IMR-90 (cell line): ENCODE results near the gene CCDC142. TPM values are rescaled to one million over a fixed set of nuclear protein-coding genes. Genes with fewer than 3 reads are reported as not detected.

Experiments
- ATAC-seq: fragments of 200-7000 bp; cut with Tn5 transposase; 2 replicates; pipeline ENCODE4 v1.9.1; 2020; ENCODE audit warnings: low read depth, mild to moderate bottlenecking, moderate library complexity
- BruUV-seq: library from RNA; stranded (reverse); fragments of 400-500 nt; replicated peaks from 2 replicates; lab custom pipeline; 2021; lab: Mats Ljungman, UMichigan
- CTCF ChIA-PET: fragments of 300-600 bp; formaldehyde crosslinking; extraction: SDS; loops from one replicate; lab custom pipeline; 2021; ENCODE audit warnings: antibody characterized with exemption; lab: Yijun Ruan, JAX
- POLR2A ChIA-PET: fragments of 300-600 bp; sonication (Branson Sonifier 250); formaldehyde crosslinking; loops from one replicate; lab custom pipeline; 2022; ENCODE audit warnings: antibody characterized with exemption; ENCODE audit not compliant: unreplicated experiment; lab: Charles Lee
- DNase-seq: peaks from one replicate; pipeline ENCODE4 v3.0.0; 2013
- H2AFZ ChIP-seq: replicated peaks from 2 replicates; pipeline ENCODE3; 2013; ENCODE audit warnings: low read length, mild to moderate bottlenecking; ENCODE audit not compliant: poor library complexity
- H2AK5ac ChIP-seq: 2 replicates; pipeline ENCODE4 v1.6.1; 2013; ENCODE audit warnings: low read depth, low read length, inconsistent platforms
- H2AK9ac ChIP-seq: replicated peaks from 2 replicates; pipeline ENCODE3; 2013; ENCODE audit warnings: mild to moderate bottlenecking, low read depth, low read length, moderate library complexity; ENCODE audit not compliant: poor library complexity
- H2BK120ac ChIP-seq: 2 replicates; pipeline ENCODE4 v1.6.1; 2013; ENCODE audit warnings: low read depth, low read length, inconsistent platforms
- H2BK15ac ChIP-seq: 3 replicates; pipeline ENCODE4 v1.6.1; 2013; ENCODE audit warnings: low read depth, low read length, inconsistent platforms
- H2BK20ac ChIP-seq: 2 replicates; pipeline ENCODE4 v1.6.1; 2013; ENCODE audit warnings: low read depth, mild to moderate bottlenecking, inconsistent platforms, low read length, moderate library complexity
- H2BK5ac ChIP-seq: 2 replicates; pipeline ENCODE4 v1.6.1; 2013; ENCODE audit warnings: mild to moderate bottlenecking, low read depth, low read length, inconsistent platforms; ENCODE audit not compliant: poor library complexity, severe bottlenecking
- H3K14ac ChIP-seq: replicated peaks from 2 replicates; pipeline ENCODE4 v1.6.1; 2013; ENCODE audit warnings: low read depth, low read length, inconsistent platforms
- H3K18ac ChIP-seq: 2 replicates; pipeline ENCODE4 v1.6.1; 2013; ENCODE audit warnings: low read depth, low read length, control low read depth
- H3K23ac ChIP-seq: 2 replicates; pipeline ENCODE4 v1.6.1; 2013; ENCODE audit warnings: low read depth, low read length, inconsistent platforms
- H3K27ac ChIP-seq: 2 replicates; pipeline ENCODE4 v1.5.1; 2013; ENCODE audit warnings: mild to moderate bottlenecking, control low read depth, low read length; ENCODE audit not compliant: insufficient read depth
- H3K27me3 ChIP-seq: 2 replicates; pipeline ENCODE4 v1.6.1; 2013; ENCODE audit warnings: low read length; ENCODE audit not compliant: control insufficient read depth, insufficient read depth
- H3K36me3 ChIP-seq: 2 replicates; pipeline ENCODE4 v1.6.1; 2013; ENCODE audit warnings: low read length, mixed read lengths; ENCODE audit not compliant: control insufficient read depth, insufficient read depth
- H3K4ac ChIP-seq: 2 replicates; pipeline ENCODE4 v1.6.1; 2013; ENCODE audit warnings: low read depth, low read length, inconsistent platforms
- H3K4me1 ChIP-seq: 2 replicates; pipeline ENCODE4 v1.6.1; 2013; ENCODE audit warnings: low read length, mixed read lengths; ENCODE audit not compliant: control insufficient read depth, insufficient read depth
- H3K4me2 ChIP-seq: 2 replicates; pipeline ENCODE4 v1.6.1; 2013; ENCODE audit warnings: low read depth, mild to moderate bottlenecking, control low read depth, low read length, moderate library complexity
- H3K4me3 ChIP-seq: 2 replicates; pipeline ENCODE4 v1.5.1; 2013; ENCODE audit warnings: low read depth, mild to moderate bottlenecking, control low read depth, low read length, moderate library complexity; ENCODE audit not compliant: insufficient read depth
- H3K56ac ChIP-seq: 2 replicates; pipeline ENCODE4 v1.6.1; 2013; ENCODE audit warnings: low read length, inconsistent platforms; ENCODE audit not compliant: insufficient read depth; ENCODE audit errors: extremely low read depth
- H3K79me1 ChIP-seq, 2 experiments: 2 replicates each; pipeline ENCODE4 v1.6.1; 2013; ENCODE audit warnings: low read length in 2 of 2, inconsistent platforms in 1 of 2, low read depth in 1 of 2
- H3K9ac ChIP-seq: 2 replicates; pipeline ENCODE4 v1.6.1; 2013; ENCODE audit warnings: low read depth, low read length, control low read depth
- H3K9me1 ChIP-seq: 2 replicates; pipeline ENCODE4 v1.6.1; 2013; ENCODE audit warnings: low read length, inconsistent platforms; ENCODE audit not compliant: insufficient read depth
- H3K9me3 ChIP-seq: 2 replicates; pipeline ENCODE4 v1.6.1; 2013; ENCODE audit warnings: low read length; ENCODE audit not compliant: control insufficient read depth, insufficient read depth
- H4K20me1 ChIP-seq: 2 replicates; pipeline ENCODE4 v1.6.1; 2013; ENCODE audit warnings: low read length, inconsistent platforms; ENCODE audit not compliant: insufficient read depth
- H4K5ac ChIP-seq: 2 replicates; pipeline ENCODE4 v1.6.1; 2013; ENCODE audit warnings: mild to moderate bottlenecking, low read depth, low read length, control low read depth
- H4K8ac ChIP-seq, 2 experiments: 2 replicates each; pipeline ENCODE4 v1.6.1; 2013; ENCODE audit warnings: low read depth in 2 of 2, low read length in 2 of 2, control low read depth in 1 of 2, inconsistent platforms in 1 of 2
- H4K91ac ChIP-seq: 2 replicates; pipeline ENCODE4 v1.6.1; 2013; ENCODE audit warnings: low read depth, low read length, inconsistent platforms; ENCODE audit not compliant: insufficient read depth
- NFE2L2 ChIP-seq: fragments of 150-350 bp; IDR thresholded peaks from 2 replicates; pipeline ENCODE4 v1.6.1; 2016; ENCODE audit warnings: low read depth, mild to moderate bottlenecking, low read length
- RAD21 ChIP-seq: IDR thresholded peaks from 2 replicates; pipeline ENCODE4 v1.6.1; 2012; ENCODE audit warnings: low read length, improper control_type of control experiment
- RCOR1 ChIP-seq: IDR thresholded peaks from 2 replicates; pipeline ENCODE4 v1.6.1; 2012; ENCODE audit warnings: mild to moderate bottlenecking, low read length, improper control_type of control experiment; ENCODE audit not compliant: insufficient replicate concordance
- RFX5 ChIP-seq: IDR thresholded peaks from 2 replicates; pipeline ENCODE4 v1.8.0; 2012; ENCODE audit warnings: low read depth, mild to moderate bottlenecking, low read length, moderate library complexity
- WGBS, 2 experiments: methylation state at CpG; one replicate each; pipeline versions ENCODE4 v1.1.5 to v1.1.7; 2013; ENCODE audit warnings: missing lambda C conversion rate in 2 of 2; ENCODE audit not compliant: insufficient read length in 1 of 2; ENCODE audit errors: extremely low coverage in 2 of 2; 5-methylcytosine and 5-hydroxymethylcytosine counted together
- dilution Hi-C: fragments of 300-500 bp; cut with HindIII; formaldehyde crosslinking; loops from one replicate; pipeline ENCODE4 v1.14.3; 2018; ENCODE audit warnings: low sequenced_read_pairs; ENCODE audit not compliant: unreplicated experiment
- in situ Hi-C: fragments of 300-500 bp; cut with MboI; formaldehyde crosslinking; loops from 3 replicates; pipeline ENCODE4 v1.14.3; 2019; ENCODE audit warnings: low sequenced_read_pairs, inconsistent platforms, mixed read lengths
- intact Hi-C: fragments of 100-400 bp; cut with micrococcal nuclease; formaldehyde crosslinking; loops from 2 replicates; pipeline ENCODE4 v1.10.0; 2022
- polyA plus RNA-seq, 3 experiments: library from polyadenylated mRNA; depleted of rRNA; stranded (reverse); fragments of >200 nt; gene quantifications; 2 replicates each; pipeline ENCODE4 v1.2.3, GENCODE V29; 2012; ENCODE audit warnings: low replicate concordance in 1 of 3
- total RNA-seq: library from RNA; depleted of rRNA; stranded (reverse); fragments of >200 nt; gene quantifications from 2 replicates; pipeline ENCODE4 v1.2.3, GENCODE V29; 2012

CCDC142 gene
- total and polyA plus RNA-seq, 2 of the 4 experiments (the other 2 are of a cell fraction): 8.4 to 14.0 TPM

- H3K4me2 ChIP-seq: no peak overlapping the region
- ChIA-PET POLR2A (no interaction called here), CTCF (no interaction called here)
- no peak overlapping the region for H3K56ac ChIP-seq
- H4K8ac ChIP-seq: no peak overlapping the region
- no peak overlapping the region for H3K27ac ChIP-seq
- H4K20me1 ChIP-seq: peaks cover 13% of the 10 kb centered on the region
- no peak overlapping the region for H2AK9ac ChIP-seq
- H2BK120ac ChIP-seq: no peak overlapping the region
- no peak overlapping the region for H3K4ac ChIP-seq
- no peak overlapping the region for H3K9ac ChIP-seq
- no peak overlapping the region for H3K23ac ChIP-seq
- 96% methylated on average over 4 of the region's 10 CpGs; no CpG with 5 or more reads in 1 of the 2 experiments for WGBS, 2 experiments
- H2BK20ac ChIP-seq: no peak overlapping the region
- no peak overlapping the region for H4K91ac ChIP-seq
- no peak overlapping the region for H4K5ac ChIP-seq
- in situ Hi-C loops (no loop called here), intact Hi-C loops (no loop called here), dilution Hi-C loops (no loop called here)
- H2AK5ac ChIP-seq: no peak overlapping the region
- TF ChIP-seq RCOR1 (no peak), RAD21 (no peak), RFX5 (no peak), NFE2L2 (no peak)
- no peak overlapping the region for H3K4me3 ChIP-seq
- H3K9me1 ChIP-seq: peaks cover 9% of the 10 kb centered on the region
- DNase-seq (no peak), ATAC-seq (no peak)
- H3K79me1 ChIP-seq: peaks cover 16 to 34% of the 10 kb centered on the region in 2 experiments; a peak in 2 of 4 replicates
- H3K9me3 ChIP-seq: no peaks in the 10 kb centered on the region
- H2AFZ ChIP-seq: no peak overlapping the region
- no TSS peak for BruUV-seq
- no peak overlapping the region for H2BK15ac ChIP-seq
- H3K18ac ChIP-seq: no peak overlapping the region
- H3K14ac ChIP-seq: no peak overlapping the region
- no peak overlapping the region for H2BK5ac ChIP-seq
- peaks cover 5% of the 10 kb centered on the region for H3K4me1 ChIP-seq
- H3K27me3 ChIP-seq: peaks cover 22% of the 10 kb centered on the region
- H3K36me3 ChIP-seq: peaks cover 27% of the 10 kb centered on the region
Measured at GRCh38 chr2:74524955-74525716, 42.3 kb upstream of the CCDC142 start.
